ENCODE measurements around the gene THSD8. TPM values are rescaled to one million over a fixed set of nuclear protein-coding genes. Genes with fewer than 3 reads are reported as not detected.
A peak's percentile ranks its signal among the peaks of the same experiment; 100 is the strongest.

Gene THSD8
- total RNA-seq, 1 donor from 2014 or later = 1.5 TPM

GRCh38 chr19:12847159-12848139 lies 45.6 kb downstream of the THSD8 start:
- peak; percentile 100 for ATAC-seq

More at GRCh38 chr19:12847159-12848139, 45.6 kb downstream of the THSD8 start:
- peak; percentile 80 for DNase-seq (ENCODE audit: low spot score)

Other genes with a start within 250 kb of the THSD8 start
- 3.9 TPM for gene ZNF490, start 191.3 kb upstream of the THSD8 start, total RNA-seq
- 9.1 TPM for gene ZNF791, start 191.1 kb upstream of the THSD8 start, total RNA-seq
- gene MAN2B1, start 135.3 kb upstream of the THSD8 start, total RNA-seq = 54.8 TPM
- gene WDR83, start 135.3 kb upstream of the THSD8 start, total RNA-seq = 3.8 TPM
- gene DHPS, start 120.2 kb upstream of the THSD8 start, total RNA-seq = 41.6 TPM
- not detected for gene GNG14, start 114.1 kb upstream of the THSD8 start, total RNA-seq
- gene FBXW9, start 105.4 kb upstream of the THSD8 start, total RNA-seq = 3.3 TPM
- gene TNPO2, start 78.1 kb upstream of the THSD8 start, total RNA-seq = 19.5 TPM
- gene TRIR, start 67.4 kb upstream of the THSD8 start, total RNA-seq = 91.0 TPM
- 23.0 TPM for gene GET3, start 64.6 kb upstream of the THSD8 start, total RNA-seq
- gene BEST2, start 50.3 kb upstream of the THSD8 start, total RNA-seq = not detected
- gene HOOK2, start 26.5 kb upstream of the THSD8 start, total RNA-seq = 23.2 TPM
- 16.3 TPM for gene JUNB, start 10.6 kb upstream of the THSD8 start, total RNA-seq
- gene PRDX2, start 269 bp upstream of the THSD8 start, total RNA-seq = 224 TPM
- 3.0 TPM for gene RNASEH2A, start 4.5 kb downstream of the THSD8 start, total RNA-seq
- not detected for gene RTBDN, start 32.5 kb downstream of the THSD8 start, total RNA-seq
- gene MAST1, start 36.4 kb downstream of the THSD8 start, total RNA-seq = 0.86 TPM
- 22.3 TPM for gene DNASE2, start 79.4 kb downstream of the THSD8 start, total RNA-seq
- 0.35 TPM for gene KLF1, start 85.1 kb downstream of the THSD8 start, total RNA-seq
- gene GCDH, start 89.1 kb downstream of the THSD8 start, total RNA-seq = 109 TPM
- gene SYCE2, start 117.2 kb downstream of the THSD8 start, total RNA-seq = not detected
- gene FARSA, start 131.6 kb downstream of the THSD8 start, total RNA-seq = 34.2 TPM
- gene CALR, start 136.5 kb downstream of the THSD8 start, total RNA-seq = 1,041 TPM
- 42.6 TPM for gene RAD23A, start 143.8 kb downstream of the THSD8 start, total RNA-seq
- gene GADD45GIP1, start 155.2 kb downstream of the THSD8 start, total RNA-seq = 12.0 TPM
- not detected for gene DAND5, start 167.5 kb downstream of the THSD8 start, total RNA-seq
- gene NFIX, start 193.4 kb downstream of the THSD8 start, total RNA-seq = 41.4 TPM